H1 (cell line): ENCODE measurements around the gene ZFP82. TPM values are rescaled to one million over a fixed set of nuclear protein-coding genes. Genes with fewer than 3 reads are reported as not detected.

Experiments
- CTCF ChIA-PET: fragments of 300-600 bp; sonication (Branson Sonifier 250); formaldehyde crosslinking; loops from one replicate; lab custom pipeline; 2021; ENCODE audit not compliant: partially characterized antibody; lab: Charles Lee
- POLR2A ChIA-PET: fragments of 300-600 bp; sonication (Branson Sonifier 250); formaldehyde crosslinking; loops from one replicate; lab custom pipeline; 2021; ENCODE audit warnings: inconsistent platforms; ENCODE audit not compliant: partially characterized antibody; lab: Charles Lee
- DNase-seq, 2 experiments: peaks; one replicate each; pipeline versions ENCODE4 v3.0.0 to v3.0.0-alpha.2; 2010 to 2022; ENCODE audit warnings: low spot score in 2 of 2, low read depth in 1 of 2, mixed read lengths in 1 of 2
- FAIRE-seq: peaks from 2 replicates; lab custom pipeline; 2011; peaks lifted over from hg19 to GRCh38; lab: Jason Lieb, UNC
- H2AFZ ChIP-seq: 2 replicates; pipeline ENCODE4 v1.8.1; 2012; ENCODE audit warnings: low read length, inconsistent platforms
- H2AK5ac ChIP-seq: 2 replicates; pipeline ENCODE4 v1.6.1; 2013; ENCODE audit warnings: low read depth, low read length
- H2BK120ac ChIP-seq: replicated peaks from 2 replicates; pipeline ENCODE3; 2013; ENCODE audit warnings: low read depth, low read length, inconsistent platforms
- H2BK12ac ChIP-seq: 2 replicates; pipeline ENCODE4 v1.6.1; 2013; ENCODE audit warnings: low read depth, low read length
- H2BK15ac ChIP-seq: 2 replicates; pipeline ENCODE4 v1.6.1; 2013; ENCODE audit warnings: low read length
- H2BK20ac ChIP-seq: 2 replicates; pipeline ENCODE4 v1.6.1; 2013; ENCODE audit warnings: low read length
- H2BK5ac ChIP-seq: 2 replicates; pipeline ENCODE4 v1.6.1; 2013; ENCODE audit warnings: low read depth, low read length
- H3K14ac ChIP-seq: 2 replicates; pipeline ENCODE4 v1.6.1; 2013; ENCODE audit warnings: inconsistent platforms; ENCODE audit not compliant: insufficient read length
- H3K18ac ChIP-seq: 2 replicates; pipeline ENCODE4 v1.6.1; 2013; ENCODE audit warnings: low read length; ENCODE audit errors: extremely low read depth
- H3K23ac ChIP-seq: 2 replicates; pipeline ENCODE4 v1.6.1; 2013; ENCODE audit warnings: inconsistent platforms; ENCODE audit not compliant: insufficient read length
- H3K23me2 ChIP-seq: 2 replicates; pipeline ENCODE4 v1.6.1; 2013; ENCODE audit warnings: low read depth, low read length
- H3K27ac ChIP-seq: 2 replicates; pipeline ENCODE4 v1.6.1; 2011; ENCODE audit warnings: low read depth, low read length, inconsistent platforms
- H3K27me3 ChIP-seq, 4 experiments: replicated peaks in 1 of 4; 1 replicate in 1 of 4; 2 replicates in 3 of 4; pipeline versions ENCODE4 v1.6.1 to v1.8.1; 2011 to 2013; ENCODE audit warnings: low read length in 3 of 4, mild to moderate bottlenecking in 3 of 4, inconsistent platforms in 2 of 4, mixed read lengths in 2 of 4, moderate library complexity in 1 of 4; ENCODE audit not compliant: control insufficient read depth in 3 of 4, insufficient read depth in 3 of 4; ENCODE audit errors: extremely low read depth in 1 of 4
- H3K36me3 ChIP-seq, 4 experiments: 2 replicates each; pipeline versions ENCODE4 v1.6.1 to v1.8.1; 2011 to 2013; ENCODE audit warnings: mild to moderate bottlenecking in 4 of 4, low read length in 3 of 4, moderate library complexity in 2 of 4, control low read depth in 1 of 4, inconsistent platforms in 1 of 4; ENCODE audit not compliant: insufficient read depth in 4 of 4, control insufficient read depth in 2 of 4
- H3K4ac ChIP-seq: replicated peaks from 2 replicates; pipeline ENCODE3; 2013; ENCODE audit warnings: low read length, low read depth, mixed read lengths, inconsistent platforms; ENCODE audit not compliant: insufficient read length
- H3K4me1 ChIP-seq, 4 experiments: replicated peaks in 1 of 4; 1 replicate in 1 of 4; 2 replicates in 3 of 4; pipeline versions ENCODE4 v1.6.1 to v1.8.1; 2011 to 2013; ENCODE audit warnings: low read length in 3 of 4, inconsistent platforms in 2 of 4, mixed read lengths in 1 of 4; ENCODE audit not compliant: insufficient read depth in 4 of 4, control insufficient read depth in 3 of 4
- H3K4me2 ChIP-seq, 2 experiments: 2 replicates each; pipeline versions ENCODE4 v1.6.1 to v1.8.1; 2011 to 2013; ENCODE audit warnings: low read depth in 2 of 2, low read length in 2 of 2, control low read depth in 1 of 2, inconsistent platforms in 1 of 2, mild to moderate bottlenecking in 1 of 2; ENCODE audit not compliant: insufficient read depth in 1 of 2
- H3K4me3 ChIP-seq, 4 experiments: fragments of 200-600, 300-600 bp in 1 of 4; sonication (generic), shearing (Covaris generic), sonication (Bioruptor Twin) in 1 of 4; 2 replicates each; pipeline versions ENCODE4 v1.5.1 to v1.8.1; 2011 to 2016; ENCODE audit warnings: low read length in 4 of 4, low read depth in 3 of 4, control low read depth in 2 of 4, inconsistent platforms in 2 of 4, mild to moderate bottlenecking in 2 of 4, mixed read lengths in 1 of 4, moderate library complexity in 1 of 4; ENCODE audit not compliant: insufficient read depth in 2 of 4; ENCODE audit errors: extremely low read depth in 1 of 4
- H3K56ac ChIP-seq: replicated peaks from 2 replicates; pipeline ENCODE3; 2013; ENCODE audit warnings: low read depth, mild to moderate bottlenecking, mixed read lengths, low read length, inconsistent platforms; ENCODE audit not compliant: insufficient read length
- H3K79me1 ChIP-seq: 2 replicates; pipeline ENCODE4 v1.6.1; 2013; ENCODE audit warnings: low read depth, low read length, control low read depth
- H3K79me2 ChIP-seq, 2 experiments: 2 replicates each; pipeline versions ENCODE4 v1.6.1 to v1.8.1; 2012 to 2013; ENCODE audit warnings: low read length in 2 of 2, mild to moderate bottlenecking in 2 of 2, inconsistent platforms in 1 of 2; ENCODE audit not compliant: insufficient read depth in 2 of 2, control insufficient read depth in 1 of 2
- H3K9ac ChIP-seq, 4 experiments: replicated peaks in 1 of 4; 1 replicate in 1 of 4; 2 replicates in 3 of 4; pipeline versions ENCODE4 v1.6.1 to v1.8.1; 2011 to 2013; ENCODE audit warnings: low read depth in 3 of 4, low read length in 3 of 4, control low read depth in 2 of 4, mild to moderate bottlenecking in 2 of 4, moderate library complexity in 2 of 4, inconsistent platforms in 1 of 4; ENCODE audit errors: extremely low read depth in 1 of 4
- H3K9me3 ChIP-seq, 2 experiments: 2 replicates each; pipeline versions ENCODE4 v1.6.1 to v1.8.1; 2012 to 2013; ENCODE audit warnings: mild to moderate bottlenecking in 2 of 2, moderate library complexity in 2 of 2, control low read depth in 1 of 2, inconsistent platforms in 1 of 2, low read depth in 1 of 2, low read length in 1 of 2, mixed read lengths in 1 of 2; ENCODE audit not compliant: insufficient read depth in 2 of 2
- H4K20me1 ChIP-seq, 2 experiments: replicated peaks in 1 of 2; 2 replicates each; pipeline versions ENCODE3 to v1.8.1; 2011 to 2013; ENCODE audit warnings: inconsistent platforms in 2 of 2, low read length in 2 of 2, mild to moderate bottlenecking in 1 of 2; ENCODE audit not compliant: insufficient read depth in 2 of 2, control insufficient read depth in 1 of 2
- H4K5ac ChIP-seq: 2 replicates; pipeline ENCODE4 v1.6.1; 2013; ENCODE audit warnings: low read length, low read depth, mixed read lengths, inconsistent platforms; ENCODE audit not compliant: insufficient read length
- H4K8ac ChIP-seq: 2 replicates; pipeline ENCODE4 v1.8.0; 2013; ENCODE audit warnings: mild to moderate bottlenecking, moderate library complexity, low read length, inconsistent platforms; ENCODE audit not compliant: insufficient read depth; ENCODE audit errors: extremely low read depth
- H4K91ac ChIP-seq: replicated peaks from 2 replicates; pipeline ENCODE3; 2013; ENCODE audit warnings: low read length, mixed read lengths, inconsistent platforms; ENCODE audit not compliant: insufficient read length
- CEBPB ChIP-seq: IDR thresholded peaks from 2 replicates; pipeline ENCODE4 v1.6.1; 2012; ENCODE audit warnings: low read depth, low read length
- ZNF274 ChIP-seq: IDR thresholded peaks from 2 replicates; pipeline ENCODE4 v1.7.0; 2012; ENCODE audit warnings: low read length, borderline replicate concordance; ENCODE audit errors: extremely low read depth
- WGBS, 2 experiments: shearing (Covaris generic) in 1 of 2; methylation state at CpG; one replicate each; pipeline versions ENCODE4 v1.1.6 to v1.1.7; 2013 to 2015; ENCODE audit warnings: low lambda C conversion rate in 2 of 2, mixed read lengths in 2 of 2, inconsistent platforms in 1 of 2, low coverage in 1 of 2, missing lambda C conversion rate in 1 of 2; ENCODE audit not compliant: insufficient replicate concordance in 2 of 2, insufficient coverage in 1 of 2, insufficient read length in 1 of 2; ENCODE audit errors: extremely low coverage in 1 of 2, missing lambda C conversion rate in 1 of 2; 5-methylcytosine and 5-hydroxymethylcytosine counted together
- polyA plus RNA-seq, 7 experiments: library from polyadenylated mRNA; depleted of rRNA in 3 of 7; stranded (reverse) in 5 of 7; unstranded in 2 of 7; fragments of >200 nt in 5 of 7; fragments of 200-250 nt in 2 of 7; gene quantifications; 1 replicate in 5 of 7; 2 replicates in 1 of 7; 4 replicates in 1 of 7; pipeline versions ENCODE4 v1.2.1 to v1.2.3, GENCODE V29; 2011 to 2013; ENCODE audit warnings: missing spikeins in 2 of 7, mixed read lengths in 2 of 7
- total RNA-seq: library from RNA; stranded (reverse); fragmentation: NEBNext Ultra II Directional; extraction: Animal tissue kit (Norgen Biotek cat#: 25700); gene quantifications from 2 replicates; pipeline ENCODE4 v1.2.1, GENCODE V29; 2021

The ZFP82 gene
- total and polyA plus RNA-seq, 2 of the 8 experiments (the other 6 are each of a cell fraction or from before 2014, with no cell fraction given), result 4.8 to 16.5 TPM

GRCh38 chr19:36449059-36449670 lies 30.7 kb upstream of the ZFP82 start:
- Histone ChIP-seq H3K4ac (no peak overlapping the region), H3K4me1 (no peaks in the 10 kb centered on the region), H3K56ac (no peak overlapping the region), H4K8ac (no peak overlapping the region), H2BK15ac (no peak overlapping the region), H2BK20ac (no peak overlapping the region), H2BK5ac (no peak overlapping the region), H2BK12ac (no peak overlapping the region), H3K79me1 (no peaks in the 10 kb centered on the region), H3K9ac (no peak overlapping the region), H4K5ac (no peak overlapping the region), H3K23me2 (no peaks in the 10 kb centered on the region), H3K4me3 (no peak overlapping the region), H3K27ac (no peak overlapping the region), H3K23ac (no peak overlapping the region), H3K36me3 (peaks cover 3 to 41% (median 23%) of the 10 kb centered on the region in 4 experiments; a peak in 7 of 8 replicates), H3K9me3 (peaks cover 37% of the 10 kb centered on the region in 2 experiments), H2AK5ac (no peak overlapping the region), H3K79me2 (no peaks in the 10 kb centered on the region), H4K20me1 (no peaks in the 10 kb centered on the region), H2AFZ (no peak overlapping the region), H3K14ac (no peak overlapping the region), H2BK120ac (no peak overlapping the region), H3K27me3 (no peaks in the 10 kb centered on the region), H3K4me2 (no peak overlapping the region), H3K18ac (no peak overlapping the region), H4K91ac (no peak overlapping the region)
- FAIRE-seq (no peak), DNase-seq (no peak)
- no peak for TF ChIP-seq CEBPB
- peak; percentile 97 for TF ChIP-seq ZNF274
- ChIA-PET CTCF (no interaction called here), POLR2A (no interaction called here)
- 90% methylated on average over 5 of the region's 5 CpGs; no CpG with 5 or more reads in 1 of the 2 experiments for WGBS, 2 experiments
